B cell (primary cell): ENCODE measurements around the gene MLLT6. TPM values are rescaled to one million over a fixed set of nuclear protein-coding genes. Genes with fewer than 3 reads are reported as not detected.

Experiments used
- ATAC-seq: fragments of 200-7000 bp; cut with Tn5 transposase; one replicate; pipeline ENCODE4 v1.10.0; 2021; ENCODE audit warnings: low read depth, mild to moderate bottlenecking, moderate number of reproducible peaks, moderate library complexity
- CTCF ChIA-PET: fragments of 350-600 bp; sonication (Branson Sonifier 250); formaldehyde crosslinking; loops from one replicate; lab custom pipeline; 2021; ENCODE audit warnings: antibody characterized with exemption, inconsistent platforms; lab: Charles Lee
- POLR2A ChIA-PET: fragments of 350-600 bp; sonication (Branson Sonifier 250); formaldehyde crosslinking; loops from one replicate; lab custom pipeline; 2021; ENCODE audit warnings: antibody characterized with exemption; lab: Charles Lee
- DNase-seq: peaks from one replicate; pipeline ENCODE4 v3.0.0; 2013
- H2AFZ ChIP-seq: 2 replicates; pipeline ENCODE4 v1.6.1; 2012; ENCODE audit warnings: mild to moderate bottlenecking, low read depth, low read length; ENCODE audit not compliant: insufficient read depth, poor library complexity, severe bottlenecking
- H3K27ac ChIP-seq, 2 donors: 1 replicate in 1 of 2; 2 replicates in 1 of 2; pipeline ENCODE4 v1.5.1; 2012 to 2013; ENCODE audit warnings: low read length in 2 of 2, mild to moderate bottlenecking in 2 of 2, moderate library complexity in 1 of 2
- H3K27me3 ChIP-seq, 4 experiments: fragments of 200-600 bp in 1 of 4; sonication (generic) in 1 of 4; replicated peaks in 1 of 4; 1 replicate in 2 of 4; 2 replicates in 2 of 4; pipeline versions ENCODE4 v1.6.1 to v1.7.0; 2013 to 2016; ENCODE audit warnings: low read length in 3 of 4, mild to moderate bottlenecking in 2 of 4, mixed read lengths in 1 of 4, moderate library complexity in 1 of 4; ENCODE audit not compliant: insufficient read depth in 4 of 4, control insufficient read depth in 3 of 4; ENCODE audit errors: control extremely low read depth in 1 of 4
- H3K36me3 ChIP-seq, 2 experiments: replicated peaks in 1 of 2; 1 replicate in 1 of 2; 2 replicates in 1 of 2; pipeline versions ENCODE4 v1.6.1 to v1.7.1; 2013; ENCODE audit warnings: low read length in 1 of 2; ENCODE audit not compliant: insufficient read depth in 2 of 2, control insufficient read depth in 1 of 2; ENCODE audit errors: control extremely low read depth in 1 of 2, extremely low read depth in 1 of 2
- H3K4me1 ChIP-seq, 2 donors: fragments of 200-600 bp in 1 of 2; sonication (generic) in 1 of 2; 1 replicate in 1 of 2; 2 replicates in 1 of 2; pipeline versions ENCODE4 v1.5.1 to v1.6.1; 2013 to 2017; ENCODE audit warnings: low read length in 2 of 2; ENCODE audit not compliant: control insufficient read depth in 2 of 2, insufficient read depth in 2 of 2
- H3K4me2 ChIP-seq: replicated peaks from 2 replicates; pipeline ENCODE3; 2012; ENCODE audit warnings: mild to moderate bottlenecking, low read depth, low read length; ENCODE audit not compliant: poor library complexity, severe bottlenecking
- H3K4me3 ChIP-seq, 5 experiments: fragments of 200-600 bp in 1 of 5; sonication (generic) in 1 of 5; 1 replicate in 3 of 5; 2 replicates in 2 of 5; pipeline versions ENCODE4 v1.5.1 to v1.7.0; 2011 to 2016; ENCODE audit warnings: low read length in 4 of 5, mild to moderate bottlenecking in 4 of 5, low read depth in 2 of 5, control low read depth in 1 of 5, moderate library complexity in 1 of 5; ENCODE audit not compliant: insufficient read depth in 1 of 5; ENCODE audit errors: control extremely low read depth in 1 of 5, extremely low read depth in 1 of 5
- H3K79me2 ChIP-seq: fragments of 200-600 bp; sonication (generic); one replicate; pipeline ENCODE4 v1.6.0; 2016; ENCODE audit warnings: low read length; ENCODE audit not compliant: control insufficient read depth, insufficient read depth
- H3K9ac ChIP-seq: fragments of 200-600 bp; sonication (generic); 2 replicates; pipeline ENCODE4 v1.6.1; 2017; ENCODE audit warnings: mild to moderate bottlenecking, low read length, moderate library complexity
- H3K9me3 ChIP-seq, 3 donors: one replicate each; pipeline versions ENCODE4 v1.6.1 to v1.7.1; 2013; ENCODE audit warnings: low read length in 2 of 3; ENCODE audit not compliant: control insufficient read depth in 2 of 3, insufficient read depth in 1 of 3; ENCODE audit errors: control extremely low read depth in 1 of 3
- H4K20me1 ChIP-seq: 2 replicates; pipeline ENCODE4 v1.6.0; 2012; ENCODE audit warnings: mild to moderate bottlenecking, low read length; ENCODE audit not compliant: insufficient read depth, control insufficient read depth, poor library complexity, severe bottlenecking
- H3K27ac Mint-ChIP-seq: one replicate; pipeline ENCODE4 v1.8.0; 2021; ENCODE audit warnings: mixed read lengths
- H3K27me3 Mint-ChIP-seq: one replicate; pipeline ENCODE4 v1.8.0; 2021; ENCODE audit warnings: mixed read lengths
- H3K4me1 Mint-ChIP-seq: one replicate; pipeline ENCODE4 v1.8.0; 2021; ENCODE audit warnings: mixed read lengths
- H3K4me3 Mint-ChIP-seq: one replicate; pipeline ENCODE4 v1.8.0; 2021; ENCODE audit warnings: mixed read lengths
- H3K9me3 Mint-ChIP-seq: one replicate; pipeline ENCODE4 v1.8.0; 2022; ENCODE audit warnings: mixed read lengths; ENCODE audit not compliant: insufficient read depth
- CTCF ChIP-seq: fragments of 200-600 bp; IDR thresholded peaks from one replicate; pipeline ENCODE4 v1.8.0; 2022; ENCODE audit warnings: antibody characterized with exemption, mild to moderate bottlenecking
- EZH2 ChIP-seq: IDR thresholded peaks from 2 replicates; pipeline ENCODE4 v1.6.1; 2012; ENCODE audit warnings: borderline replicate concordance, low read depth, mild to moderate bottlenecking, moderate library complexity, low read length; ENCODE audit not compliant: insufficient read depth, poor library complexity, severe bottlenecking
- WGBS: methylation state at CpG from one replicate; pipeline ENCODE4 v1.1.5; 2013; ENCODE audit warnings: missing lambda C conversion rate; ENCODE audit not compliant: insufficient coverage; 5-methylcytosine and 5-hydroxymethylcytosine counted together
- intact Hi-C: fragments of 100-400 bp; cut with micrococcal nuclease; formaldehyde crosslinking; loops from one replicate; pipeline ENCODE4 v1.10.0; 2022
- polyA plus RNA-seq: library from polyadenylated mRNA; depleted of rRNA; stranded (reverse); fragments of >200 nt; gene quantifications from 2 replicates; pipeline ENCODE4 v1.2.3, GENCODE V29; 2012
- total RNA-seq, 2 donors: library from RNA; stranded (reverse); fragments of 120-200 nt in 1 of 2; gene quantifications; 1 replicate in 1 of 2; 2 replicates in 1 of 2; pipeline versions ENCODE4 v1.2.3 to v1.2.4, GENCODE V29; 2013 to 2022

MLLT6 gene
- total and polyA plus RNA-seq, 2 donors (not counting 1 experiment from before 2014, with no cell fraction given), result 165 to 288 TPM

- Histone ChIP-seq H2AFZ (no peak overlapping the region), H3K4me1 (peaks cover 3 to 5% of the 10 kb centered on the region in 2 donors), H4K20me1 (no peaks in the 10 kb centered on the region), H3K4me3 (no peak overlapping the region), H3K27me3 (peaks cover 0 to 8% (median 0%) of the 10 kb centered on the region in 4 experiments), H3K27ac (no peak overlapping the region), H3K36me3 (no peaks in the 10 kb centered on the region), H3K79me2 (no peaks in the 10 kb centered on the region), H3K9me3 (no peaks in the 10 kb centered on the region), H3K9ac (no peak overlapping the region), H3K4me2 (no peak overlapping the region)
- no peak for DNase-seq
- TF ChIP-seq CTCF (no peak), EZH2 (no peak)
- 100% methylated on average over 2 of the region's 4 CpGs for WGBS
- ATAC-seq, result no peak
- Mint-ChIP-seq H3K27me3 (peaks cover 6% of the 10 kb centered on the region), H3K4me3 (no peak overlapping the region), H3K27ac (no peak overlapping the region), H3K4me1 (peaks cover 3% of the 10 kb centered on the region), H3K9me3 (no peaks in the 10 kb centered on the region)
- CTCF ChIA-PET, result no interaction called here
- POLR2A ChIA-PET, result no interaction called here
- intact Hi-C loops, result no loop called here
Measured at GRCh38 chr17:38740806-38741205, 35.7 kb downstream of the MLLT6 start.

- H4K20me1 ChIP-seq, result no peaks in the 10 kb centered on the region
- 94% methylated on average over 5 of the region's 5 CpGs for WGBS
- H3K4me1 ChIP-seq, result peaks cover 10 to 12% of the 10 kb centered on the region in 2 donors
- Mint-ChIP-seq H3K27me3 (peaks cover 13% of the 10 kb centered on the region), H3K4me3 (no peak overlapping the region), H3K27ac (no peak overlapping the region), H3K4me1 (peaks cover 10% of the 10 kb centered on the region), H3K9me3 (no peaks in the 10 kb centered on the region)
- ChIA-PET POLR2A (no interaction called here), CTCF (no interaction called here)
- H3K79me2 ChIP-seq, result peaks cover 4% of the 10 kb centered on the region
- no peak overlapping the region for H3K9ac ChIP-seq
- no peaks in the 10 kb centered on the region for H3K36me3 ChIP-seq
- TF ChIP-seq EZH2 (no peak), CTCF (no peak)
- H2AFZ ChIP-seq, result no peak overlapping the region
- no peak overlapping the region for H3K4me2 ChIP-seq
- no peak overlapping the region for H3K4me3 ChIP-seq
- intact Hi-C loops, result no loop called here
- no peaks in the 10 kb centered on the region for H3K9me3 ChIP-seq
- no peak for ATAC-seq
- no peak overlapping the region for H3K27ac ChIP-seq
- peaks cover 0 to 13% (median 0%) of the 10 kb centered on the region in 4 experiments for H3K27me3 ChIP-seq
- DNase-seq, result no peak
Measured at GRCh38 chr17:38741461-38741860, 36.4 kb downstream of the MLLT6 start.
